GM21423 (cell line): ENCODE measurements around the gene FHDC1.

ENCODE experiments used
- ATAC-seq: cut with Tn5 transposase; IDR thresholded peaks from one replicate; pipeline ENCODE4 v1.9.1; 2021; ENCODE audit warnings: mild to moderate bottlenecking, moderate library complexity; ENCODE audit not compliant: unreplicated experiment

The FHDC1 gene

GRCh38 chr4:152936446-152937335, 568 bp downstream of the FHDC1 start:
- no peak for ATAC-seq

GRCh38 chr4:152937336-152938236, 1.5 kb downstream of the FHDC1 start:
- ATAC-seq = no peak

GRCh38 chr4:152938237-152938947, 2.3 kb downstream of the FHDC1 start:
- no peak for ATAC-seq

- no peak for ATAC-seq
Measured at GRCh38 chr4:152939621-152940020, 3.5 kb downstream of the FHDC1 start.

GRCh38 chr4:152940461-152940860, 4.3 kb downstream of the FHDC1 start:
- no peak for ATAC-seq

GRCh38 chr4:152941411-152941810, 5.3 kb downstream of the FHDC1 start:
- no peak for ATAC-seq

- ATAC-seq = no peak
Measured at GRCh38 chr4:152942346-152942745, 6.2 kb downstream of the FHDC1 start.

GRCh38 chr4:152943672-152944071, 7.5 kb downstream of the FHDC1 start:
- no peak for ATAC-seq

GRCh38 chr4:152944666-152945320, 8.7 kb downstream of the FHDC1 start:
- no peak for ATAC-seq

- ATAC-seq = no peak
Measured at GRCh38 chr4:152945639-152946038, 9.5 kb downstream of the FHDC1 start.

- ATAC-seq = no peak
Measured at GRCh38 chr4:152946446-152946845, 10.3 kb downstream of the FHDC1 start.

GRCh38 chr4:152947311-152947710, 11.2 kb downstream of the FHDC1 start:
- ATAC-seq = no peak

GRCh38 chr4:152949930-152950329, 13.8 kb downstream of the FHDC1 start:
- no peak for ATAC-seq

- ATAC-seq = no peak
Measured at GRCh38 chr4:152950402-152951274, 14.5 kb downstream of the FHDC1 start.

GRCh38 chr4:152951348-152951747, 15.2 kb downstream of the FHDC1 start:
- no peak for ATAC-seq

- ATAC-seq = no peak
Measured at GRCh38 chr4:152953514-152953913, 17.4 kb downstream of the FHDC1 start.

GRCh38 chr4:152954741-152955140, 18.6 kb downstream of the FHDC1 start:
- no peak for ATAC-seq

GRCh38 chr4:152956147-152956546, 20.0 kb downstream of the FHDC1 start:
- ATAC-seq = no peak

GRCh38 chr4:152956650-152957436, 20.7 kb downstream of the FHDC1 start:
- no peak for ATAC-seq
